ENCODE results near the gene ERC1.
"Not testable (repeated sequence)": the region's sequence is repeated elsewhere in the genome, so short reads cannot be mapped to it uniquely, and the experiment has no call there.

ERC1 gene

DNA sequence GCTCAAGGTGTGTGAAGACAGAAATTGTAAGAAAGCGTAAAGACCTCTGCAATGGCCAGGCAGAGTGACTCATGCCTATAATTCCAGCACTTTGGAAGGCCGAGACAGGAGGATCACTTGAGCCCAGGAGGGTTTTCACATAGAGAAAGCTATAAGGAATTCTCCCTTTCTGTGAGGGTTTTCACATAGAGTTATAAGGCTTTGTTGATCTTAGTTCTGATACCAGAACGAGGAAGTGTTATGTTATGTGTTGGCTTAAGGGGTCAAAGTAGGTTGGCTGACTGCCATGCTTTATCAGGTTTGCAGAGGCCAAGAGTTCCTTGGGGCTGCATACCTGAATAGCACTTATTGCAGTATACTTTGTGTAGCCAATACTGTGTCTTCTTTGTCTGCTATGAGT is 139.1 kb downstream of the ERC1 start:
- DNase-seq (ENCODE audit: low spot score) = peak; percentile 6

DNA sequence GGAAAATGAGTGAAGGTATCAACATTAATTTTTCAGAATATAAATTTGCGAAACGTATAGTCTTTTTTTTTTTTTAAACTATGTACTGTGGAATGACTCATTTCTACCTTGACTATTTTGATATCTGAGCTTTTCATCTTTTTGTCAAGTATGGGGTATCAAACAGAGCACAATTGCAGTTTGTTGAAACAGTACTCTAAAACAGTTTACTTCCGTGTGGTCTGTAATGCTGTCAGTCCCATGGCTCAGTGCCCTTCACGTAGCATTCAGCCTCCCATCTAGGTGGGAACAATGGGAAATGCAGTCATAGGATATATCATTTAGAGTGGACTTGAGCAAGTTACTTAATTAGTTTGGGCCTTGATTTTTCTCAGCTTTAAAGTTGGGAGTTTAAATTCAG is 139.5 kb downstream of the ERC1 start:
- DNase-seq (ENCODE audit: low spot score) = no peak

DNA sequence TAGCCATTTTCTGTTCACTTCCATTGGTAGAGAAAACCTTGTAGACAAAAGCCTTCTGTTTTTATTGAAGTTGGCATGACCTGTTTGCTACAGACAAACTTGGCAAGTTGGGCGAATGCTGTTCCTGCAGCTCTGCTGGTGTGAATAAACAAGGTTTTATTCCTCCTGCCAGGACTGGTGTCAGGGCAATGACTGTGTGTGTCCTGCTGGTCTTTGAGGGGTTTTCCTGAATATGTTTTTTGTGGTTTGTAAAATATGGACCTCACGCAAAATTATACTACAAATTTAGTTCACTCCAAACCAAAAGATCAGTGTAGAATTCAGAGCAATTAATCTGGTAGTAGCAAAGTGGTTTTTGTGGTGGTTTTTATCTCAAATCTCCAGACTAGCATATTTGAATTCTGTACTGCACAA is 140.8 kb downstream of the ERC1 start:
- DNase-seq (ENCODE audit: low spot score) = no peak

DNA sequence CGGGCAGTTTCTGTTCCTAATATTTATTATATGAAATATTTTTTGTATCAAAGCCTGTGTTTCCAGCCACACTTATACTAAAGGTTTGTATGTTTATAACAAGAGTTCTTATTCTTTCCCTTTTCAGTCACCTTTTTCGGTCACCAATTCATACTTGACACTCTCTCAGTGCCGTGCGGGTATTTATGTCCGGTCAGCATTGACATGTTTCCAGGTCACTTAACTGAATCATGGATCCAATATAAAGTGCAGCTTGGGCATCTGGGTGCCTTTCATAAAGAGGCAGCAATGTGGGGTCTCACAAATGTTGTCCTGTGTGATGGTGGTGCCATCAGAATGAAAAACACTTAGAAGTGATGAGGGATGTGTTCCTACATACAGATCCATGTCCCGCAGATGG is 141.3 kb downstream of the ERC1 start:
- DNase-seq (ENCODE audit: low spot score) = no peak

DNA sequence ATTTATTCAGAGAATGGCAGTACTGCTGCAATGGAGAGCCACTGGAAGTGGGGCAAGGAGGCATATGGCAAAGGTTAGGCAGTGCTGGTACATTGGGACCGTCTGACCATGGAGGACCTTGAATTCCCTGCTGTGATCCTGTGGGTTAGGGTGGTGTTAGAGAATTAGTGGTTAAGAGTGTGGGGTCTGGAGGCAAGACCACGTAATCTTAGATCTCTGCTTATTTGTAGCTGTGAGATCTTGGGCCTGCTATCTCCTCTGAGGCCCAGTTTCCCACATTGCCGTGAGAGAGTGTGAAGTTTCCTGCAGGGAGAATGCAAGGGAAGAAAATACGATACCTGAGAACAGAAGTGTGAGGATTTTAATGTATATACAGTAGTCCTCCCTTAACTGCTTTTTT is 147.7 kb downstream of the ERC1 start:
- no peak for DNase-seq (ENCODE audit: low spot score)

DNA sequence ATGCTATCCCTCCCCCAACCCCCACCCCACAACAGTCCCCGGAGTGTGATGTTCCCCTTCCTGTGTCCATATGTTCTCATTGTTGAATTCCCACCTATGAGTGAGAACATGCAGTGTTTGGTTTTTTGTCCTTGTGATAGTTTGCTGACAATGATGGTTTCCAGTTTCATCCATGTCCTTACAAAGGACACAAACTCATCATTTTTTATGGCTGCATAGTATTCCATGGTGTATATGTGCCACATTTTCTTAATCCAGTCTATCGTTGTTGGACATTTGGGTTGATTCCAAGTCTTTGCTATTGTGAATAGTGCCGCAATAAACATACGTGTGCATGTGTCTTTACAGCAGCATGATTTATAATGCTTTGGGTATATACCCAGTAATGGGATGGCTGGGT is 155.7 kb downstream of the ERC1 start:
- DNase-seq (ENCODE audit: low spot score) = not testable (repeated sequence)

DNA sequence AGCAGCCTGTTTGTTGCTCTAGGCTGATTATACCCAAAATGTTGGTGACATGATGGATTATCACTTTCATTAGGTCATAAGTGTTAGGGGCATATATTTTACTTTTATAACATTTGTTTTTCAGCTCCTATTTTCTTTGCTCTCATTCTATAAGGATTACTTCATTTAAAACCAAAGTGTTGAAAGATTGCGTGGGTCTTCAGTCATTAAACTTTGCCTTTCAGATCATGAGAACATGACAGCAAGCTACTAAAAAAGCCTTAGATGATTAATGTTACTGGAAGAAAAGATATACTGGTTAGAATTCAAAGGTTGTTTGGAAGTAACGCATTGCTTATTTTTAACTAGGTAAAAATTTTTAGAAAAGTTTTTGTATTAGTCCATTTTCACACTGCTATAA is 156.8 kb downstream of the ERC1 start:
- DNase-seq (ENCODE audit: low spot score) = no peak

DNA sequence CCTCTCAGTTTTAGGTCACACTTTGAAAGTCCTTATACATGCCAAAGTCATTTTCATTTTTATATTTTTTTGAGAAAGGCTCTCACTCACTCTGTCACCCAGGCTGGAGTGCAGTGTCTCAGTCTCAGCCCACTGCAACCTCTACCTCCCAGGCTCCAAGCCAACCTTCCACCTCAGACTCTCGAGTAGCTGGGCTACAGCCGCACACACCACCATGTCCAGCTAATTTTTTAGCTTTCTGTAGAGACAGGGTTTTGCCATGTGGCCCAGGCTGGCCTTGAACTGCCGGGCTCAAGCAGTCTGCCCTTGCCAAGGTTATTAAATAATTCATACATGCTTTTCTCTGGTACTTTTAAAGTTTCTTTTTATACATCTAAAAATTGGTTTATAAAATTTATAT is 166.0 kb downstream of the ERC1 start:
- DNase-seq (ENCODE audit: low spot score) = no peak

DNA sequence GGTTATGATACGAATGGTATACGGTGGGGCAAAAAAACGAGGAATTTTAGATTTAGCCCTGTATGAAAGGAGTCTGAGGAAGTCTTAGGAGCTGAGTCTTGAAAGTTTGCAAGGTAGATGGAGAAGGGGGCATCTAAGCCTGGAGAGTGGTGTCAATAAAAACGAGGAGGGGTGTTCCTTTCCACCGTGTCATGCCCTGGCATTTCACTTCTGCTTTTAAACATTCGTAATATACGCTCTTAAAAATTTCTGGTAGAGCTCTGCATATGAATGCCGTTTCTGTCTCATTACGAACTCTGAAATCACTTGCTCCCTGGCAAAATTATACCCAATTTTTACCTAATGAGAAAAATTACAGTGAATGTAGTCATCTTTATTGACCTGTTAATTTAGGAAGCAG is 170.2 kb downstream of the ERC1 start:
- no peak for DNase-seq (ENCODE audit: low spot score)

DNA sequence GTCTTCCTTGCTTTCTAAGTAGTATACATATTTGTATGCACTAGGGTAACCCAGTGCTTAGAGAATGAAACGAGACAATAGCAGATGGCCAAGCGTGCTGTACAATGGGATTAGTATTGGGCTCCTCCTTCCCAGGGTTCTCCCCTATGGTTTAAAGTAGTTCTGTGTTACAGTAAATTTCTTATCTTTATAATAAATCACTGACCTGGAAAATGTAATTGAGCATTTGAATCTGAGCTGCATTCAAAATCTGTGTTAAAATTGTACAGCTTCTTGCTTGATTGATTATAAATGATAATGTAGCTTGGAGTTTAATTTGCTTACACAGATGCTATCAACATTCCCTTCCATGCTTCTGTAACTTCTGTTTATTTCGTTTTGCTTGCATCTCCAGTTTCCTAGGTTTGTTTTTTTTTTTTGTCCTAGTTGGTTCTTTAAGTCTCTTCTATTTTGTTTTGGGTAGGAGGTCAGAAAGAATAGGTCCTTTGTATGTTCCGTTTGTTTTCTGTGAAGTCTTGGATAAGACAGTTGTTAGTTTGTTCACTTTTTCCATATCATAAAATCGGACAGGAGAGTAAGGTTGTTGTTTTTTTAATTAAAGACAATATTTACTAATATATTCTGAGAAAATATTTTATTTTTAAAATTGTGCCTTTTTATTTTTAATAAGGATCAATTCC is 171.2 kb downstream of the ERC1 start:
- no peak for DNase-seq (ENCODE audit: low spot score)

DNA sequence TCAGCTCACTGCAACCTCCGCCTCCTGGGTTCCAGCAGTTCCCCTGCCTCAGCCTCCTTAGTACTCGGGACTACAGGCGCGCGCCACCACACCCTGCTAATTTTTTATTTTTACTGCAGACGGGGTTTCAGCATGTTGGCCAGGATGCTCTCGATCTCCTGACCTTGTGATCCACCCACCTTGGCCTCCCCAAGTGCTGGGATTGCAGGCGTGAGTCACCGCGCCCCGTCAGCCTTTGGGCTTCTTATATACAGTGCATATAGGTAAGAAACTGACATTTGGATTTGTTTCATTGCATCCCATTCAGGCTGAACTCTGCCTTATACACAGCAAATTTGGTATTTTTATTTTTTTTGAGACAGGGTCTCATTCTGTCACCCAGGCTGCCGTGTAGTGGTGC is 176.8 kb downstream of the ERC1 start:
- no peak for DNase-seq (ENCODE audit: low spot score)

DNA sequence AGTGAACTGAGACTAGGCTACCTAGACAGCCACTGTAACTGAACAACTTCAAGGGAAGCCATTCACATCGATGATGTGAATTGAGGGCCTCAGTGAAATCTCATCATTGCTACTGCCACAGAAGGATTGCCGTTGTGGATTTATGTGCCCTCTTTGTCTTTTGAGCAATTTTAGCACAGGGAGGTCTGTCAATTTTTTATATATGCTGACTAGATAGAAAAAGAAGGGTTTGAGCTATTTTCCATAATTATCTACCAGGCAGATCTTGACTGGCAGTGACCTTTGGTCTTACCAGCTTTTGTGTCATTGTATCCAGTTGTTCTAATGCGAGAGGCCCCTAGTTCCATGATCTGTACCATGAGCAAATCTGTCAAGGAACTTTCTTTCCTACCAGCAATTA is 179.4 kb downstream of the ERC1 start:
- no peak for DNase-seq (ENCODE audit: low spot score)

DNA sequence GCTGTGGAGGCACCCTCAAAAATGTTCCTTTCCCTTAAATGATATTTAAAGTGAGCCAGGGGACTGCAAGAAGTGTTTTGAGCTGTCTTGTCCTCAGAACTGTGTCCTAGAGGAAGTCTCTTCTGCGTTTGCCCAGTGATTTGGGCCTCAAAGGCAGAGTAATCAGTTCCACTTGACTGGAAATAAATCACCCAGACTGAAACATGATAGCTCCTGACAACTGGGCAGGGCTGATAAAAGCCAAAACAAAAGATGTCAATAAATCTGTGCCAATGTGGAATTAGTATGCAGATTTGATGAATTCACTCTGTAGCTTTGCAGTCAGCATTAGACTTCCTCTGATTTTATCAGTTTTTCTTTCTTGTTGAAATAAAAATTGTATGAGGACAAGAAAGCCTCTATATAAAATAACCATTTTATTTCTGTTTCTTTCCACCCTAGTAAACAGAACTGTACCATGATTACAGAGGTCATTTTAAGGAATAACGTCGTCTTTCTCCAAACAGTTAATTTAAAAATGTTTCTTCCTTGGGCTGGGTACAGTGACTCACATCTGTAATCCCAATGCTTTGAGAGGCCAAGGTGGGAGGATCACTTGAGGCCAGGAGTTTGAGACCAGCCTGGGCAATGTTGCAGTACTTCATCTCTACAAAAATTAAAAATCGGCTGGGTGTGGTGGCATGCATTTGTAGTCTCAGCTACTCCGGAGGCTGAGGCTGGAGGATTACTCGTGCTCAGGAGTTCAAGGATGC is 180.8 kb downstream of the ERC1 start:
- no peak for DNase-seq (ENCODE audit: low spot score)

DNA sequence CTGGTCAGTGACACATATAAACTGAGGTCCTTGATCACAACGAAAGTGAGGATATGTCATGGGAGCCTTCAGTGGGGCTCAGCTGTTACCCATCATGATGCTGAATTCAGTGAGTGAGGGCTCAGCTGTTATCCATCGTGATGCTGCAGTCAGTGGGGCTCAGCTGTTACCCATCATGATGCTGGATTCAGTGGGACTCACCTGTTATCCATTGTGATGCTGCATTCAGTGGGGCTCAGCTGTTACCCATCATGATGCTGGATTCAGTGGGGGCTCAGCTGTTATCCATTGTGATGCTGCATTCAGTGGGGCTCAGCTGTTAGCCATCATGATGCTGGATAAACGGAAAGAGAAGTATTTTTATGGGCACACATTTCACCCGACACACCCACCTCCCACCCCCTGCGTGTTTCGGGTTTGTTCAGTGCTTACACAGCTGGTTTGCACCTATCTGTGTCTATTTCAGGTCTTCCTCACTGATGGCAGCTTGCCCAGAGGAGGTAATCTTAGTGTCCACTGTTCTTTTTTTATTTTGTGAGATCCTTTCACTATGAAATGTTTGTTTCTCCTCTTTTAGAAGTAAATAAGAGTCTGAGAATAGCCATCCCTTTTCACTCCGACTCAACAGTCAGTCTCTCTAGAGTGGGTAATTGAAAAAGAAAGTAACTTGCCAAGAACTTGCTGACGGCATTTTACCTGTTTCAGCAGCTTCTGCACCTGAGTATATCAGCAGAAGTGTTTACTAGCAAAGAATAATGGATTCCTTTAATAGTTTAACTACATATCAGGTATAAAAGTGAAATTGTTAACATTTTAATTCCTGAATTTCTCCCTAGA is 183.0 kb downstream of the ERC1 start:
- no peak for DNase-seq (ENCODE audit: low spot score)

DNA sequence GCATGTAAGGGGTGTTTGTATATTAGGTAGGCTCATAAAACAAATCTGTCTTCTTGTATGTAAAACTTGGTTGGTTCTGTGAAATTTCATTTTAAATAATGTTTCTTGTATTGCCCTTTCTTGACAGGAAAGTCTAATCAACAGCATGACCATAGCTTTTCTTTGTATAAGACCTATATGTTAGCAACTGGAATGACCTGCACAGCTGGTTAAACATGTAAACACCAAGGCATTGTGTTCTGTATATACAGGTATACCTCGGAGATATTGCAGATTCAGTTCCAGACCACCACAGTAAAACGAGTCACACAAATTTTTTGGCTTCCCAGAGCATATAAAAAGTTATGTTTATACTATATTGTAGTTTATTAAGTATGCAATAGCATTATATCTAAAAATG is 183.6 kb downstream of the ERC1 start:
- no peak for DNase-seq (ENCODE audit: low spot score)

DNA sequence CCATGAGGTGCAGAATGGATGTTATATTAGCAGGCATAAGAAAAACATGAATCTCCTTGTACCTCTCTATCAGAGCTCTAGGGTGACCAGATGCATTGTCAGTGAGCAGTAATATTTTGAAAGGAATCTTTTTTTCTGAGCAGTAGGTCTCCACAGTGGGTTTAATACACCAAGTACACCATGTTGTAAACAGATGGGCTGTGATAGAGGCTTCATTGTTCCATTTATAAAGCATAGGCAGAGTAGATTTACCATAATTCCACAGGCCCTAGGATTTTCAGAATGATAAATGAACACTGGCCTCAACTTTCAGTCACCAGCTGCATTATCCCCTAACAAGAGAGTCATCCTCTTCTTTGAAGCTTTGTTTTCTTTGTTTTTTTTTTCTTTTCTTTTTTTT is 185.2 kb downstream of the ERC1 start:
- no peak for DNase-seq (ENCODE audit: low spot score)

DNA sequence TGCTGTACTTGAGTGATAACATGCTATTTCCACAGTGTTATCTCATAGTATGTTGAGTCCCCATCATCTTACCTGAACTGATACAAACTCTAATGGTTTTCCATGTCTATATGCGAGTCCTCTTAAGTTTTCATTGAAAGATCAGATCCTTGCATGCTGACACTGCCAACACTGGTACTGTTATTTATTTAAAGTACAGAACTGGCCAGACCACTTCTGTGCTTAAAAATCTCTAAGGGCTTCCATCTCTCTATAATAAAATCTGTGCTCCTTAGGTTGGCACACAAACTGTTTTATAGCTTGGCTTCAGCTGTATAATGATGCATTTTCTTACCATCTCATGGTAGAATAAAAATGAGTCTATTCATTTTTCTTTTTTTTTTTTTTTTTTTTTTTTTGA is 188.1 kb downstream of the ERC1 start:
- DNase-seq (ENCODE audit: low spot score) = no peak

DNA sequence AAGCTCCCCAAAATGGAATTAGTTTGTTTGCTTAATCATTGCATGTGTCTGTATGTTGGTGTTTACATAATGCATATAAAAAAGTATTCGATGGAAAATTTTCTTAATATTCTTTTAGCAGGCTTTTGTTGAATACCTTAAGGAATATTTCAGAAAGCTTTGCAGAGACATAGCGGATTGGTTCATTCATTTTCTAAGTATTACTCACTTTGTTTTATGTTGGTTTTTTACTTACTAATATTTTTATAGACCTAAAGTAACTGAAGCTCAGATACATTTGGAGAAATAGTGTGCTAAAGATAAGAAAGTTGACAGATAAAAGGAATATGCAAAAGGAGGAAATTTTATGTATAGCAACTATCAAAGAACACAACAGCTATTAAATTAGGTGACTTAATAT is 191.0 kb downstream of the ERC1 start:
- no peak for DNase-seq (ENCODE audit: low spot score)

DNA sequence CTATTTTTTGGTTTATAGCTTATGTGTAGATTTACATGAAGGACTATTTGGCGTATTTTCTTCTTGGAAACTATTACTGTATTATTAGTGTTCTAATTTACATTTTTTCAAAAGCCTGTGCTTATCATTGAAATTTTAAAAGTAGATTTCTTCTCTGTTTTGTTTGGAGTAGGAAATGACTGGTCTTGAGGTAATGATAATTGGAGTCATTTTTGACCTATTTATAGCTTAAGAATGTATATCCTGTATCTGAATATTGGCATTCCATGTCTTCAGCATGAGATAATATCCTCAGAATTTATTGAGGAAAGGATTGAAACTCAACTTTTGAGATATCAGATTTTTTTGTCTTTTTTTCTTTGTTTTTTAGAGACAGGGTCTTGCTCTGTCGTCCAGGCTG is 193.4 kb downstream of the ERC1 start:
- no peak for DNase-seq (ENCODE audit: low spot score)

DNA sequence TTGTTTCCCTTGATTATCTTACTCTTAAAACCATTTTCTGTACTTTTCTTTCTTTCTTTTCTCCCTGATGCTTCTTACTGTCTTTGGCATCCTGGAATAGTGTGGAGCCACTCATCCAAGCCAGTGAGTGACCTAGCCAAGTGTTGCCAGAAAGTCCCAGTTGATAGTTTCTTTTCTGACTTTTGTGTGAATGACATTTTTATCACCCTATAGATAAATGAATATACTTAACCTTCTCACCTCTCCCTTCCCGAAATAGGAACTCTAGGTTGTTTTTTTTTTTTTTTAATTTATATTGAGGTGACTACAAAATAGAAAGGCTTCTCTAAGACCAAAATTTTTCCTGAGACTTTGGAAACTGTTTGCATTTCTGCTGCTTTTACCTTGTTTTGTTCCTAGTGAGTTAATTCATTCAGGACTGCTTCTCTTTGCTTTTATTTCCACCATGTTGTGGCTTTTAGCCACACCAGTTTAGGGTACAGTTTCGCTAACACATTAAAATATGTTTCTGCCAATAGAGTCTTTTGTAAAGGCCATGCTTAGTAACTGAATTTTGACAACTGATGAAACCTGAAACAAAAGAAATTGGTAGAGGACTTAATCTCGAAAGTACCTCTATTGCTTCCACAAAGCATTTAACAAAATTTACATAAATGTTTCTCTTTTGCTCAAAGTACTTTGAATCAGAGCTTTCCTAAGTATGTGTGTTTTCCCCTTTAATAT is 194.6 kb downstream of the ERC1 start:
- no peak for DNase-seq (ENCODE audit: low spot score)

DNA sequence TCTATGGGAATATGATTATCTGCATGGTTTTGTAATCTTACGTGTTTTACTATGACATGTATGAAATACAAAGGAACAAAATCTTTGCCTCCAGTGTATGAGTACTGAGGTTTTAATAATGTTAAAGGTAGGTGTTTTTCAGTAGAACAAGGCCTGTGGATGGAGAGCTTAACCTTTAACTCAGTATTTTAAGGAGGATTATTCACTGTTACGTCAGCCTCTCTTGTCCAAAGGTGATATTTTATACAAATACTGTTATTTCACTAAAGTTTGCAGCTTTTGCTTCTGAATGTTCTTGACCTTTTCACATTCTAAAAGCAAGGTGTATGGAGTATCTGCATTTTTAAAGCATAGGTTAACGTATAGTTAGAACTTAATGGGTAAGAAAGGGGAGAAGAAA is 195.3 kb downstream of the ERC1 start:
- DNase-seq (ENCODE audit: low spot score) = no peak

DNA sequence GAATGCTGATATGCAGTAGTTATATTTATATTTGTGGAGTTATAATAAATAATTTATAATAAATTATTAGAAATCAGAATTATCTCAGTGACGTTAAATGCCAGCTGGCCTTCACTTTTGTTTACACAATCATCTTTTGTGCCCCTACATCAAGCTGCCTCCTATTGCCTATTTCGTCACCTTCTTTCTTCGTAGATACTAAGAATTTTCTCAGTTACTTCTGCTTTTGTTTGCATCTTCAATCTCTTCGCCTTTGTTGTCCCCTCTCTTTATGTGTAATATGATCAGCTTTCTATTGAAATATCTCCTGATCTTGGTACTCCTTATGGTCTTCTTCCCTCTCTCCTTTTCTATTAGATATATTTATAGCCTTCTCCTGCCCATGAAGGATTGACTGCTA is 197.0 kb downstream of the ERC1 start:
- no peak for DNase-seq (ENCODE audit: low spot score)

All from CD4-positive, alpha-beta T cell treated with Interleukin-2 at 100 ng/mL for 4 hours (primary cell).